Right lobe of liver (tissue), 6 donors: ENCODE data around the gene CASZ1. TPM values are rescaled to one million over a fixed set of nuclear protein-coding genes. Genes with fewer than 3 reads are reported as not detected.

ENCODE experiments used
- ATAC-seq, 4 donors: fragments of 200-7000 bp; cut with Tn5 transposase; one replicate each; pipeline ENCODE4 v1.9.1; 2020; ENCODE audit warnings: mild to moderate bottlenecking in 4 of 4, moderate library complexity in 4 of 4
- DNase-seq, 3 donors: peaks; one replicate each; pipeline ENCODE4 v3.0.0-alpha.2; 2020
- H3K27ac ChIP-seq, 3 donors: fragments of 200-600 bp; one replicate each; pipeline ENCODE4 v1.8.0; 2022
- H3K27me3 ChIP-seq, 2 donors: fragments of 200-600 bp; one replicate each; pipeline ENCODE4 v1.8.0; 2022
- H3K36me3 ChIP-seq, 4 donors: fragments of 200-600 bp; sonication (generic) in 1 of 4; one replicate each; pipeline versions ENCODE4 v1.5.1 to v1.8.0; 2017 to 2022; ENCODE audit warnings: control low read depth in 1 of 4
- H3K4me1 ChIP-seq, 4 donors: fragments of 200-600 bp; sonication (generic) in 1 of 4; one replicate each; pipeline versions ENCODE4 v1.5.1 to v1.8.0; 2017 to 2022; ENCODE audit warnings: control low read depth in 1 of 4
- H3K4me3 ChIP-seq, 3 donors: fragments of 200-600 bp; one replicate each; pipeline ENCODE4 v1.8.0; 2022
- H3K9me3 ChIP-seq, 4 donors: fragments of 200-600 bp; sonication (generic) in 1 of 4; one replicate each; pipeline versions ENCODE4 v1.5.1 to v1.8.0; 2017 to 2022; ENCODE audit warnings: control low read depth in 1 of 4
- CTCF ChIP-seq, 4 donors: fragments of 200-600 bp in 3 of 4; fragments of 450-650 bp in 1 of 4; IDR thresholded peaks; one replicate each; pipeline versions ENCODE4 v1.5.1 to v1.8.0; 2016 to 2022; ENCODE audit warnings: antibody characterized with exemption in 4 of 4, mild to moderate bottlenecking in 2 of 4
- POLR2A ChIP-seq: fragments of 450-650 bp; IDR thresholded peaks from one replicate; pipeline ENCODE4 v1.6.1; 2017; ENCODE audit warnings: antibody characterized with exemption, mild to moderate bottlenecking
- WGBS: methylation state at CpG from one replicate; pipeline ENCODE4 v1.1.6; 2018; ENCODE audit warnings: low coverage, low lambda C conversion rate; ENCODE audit not compliant: insufficient coverage; ENCODE audit errors: missing lambda C conversion rate; 5-methylcytosine and 5-hydroxymethylcytosine counted together
- intact Hi-C, 2 donors: fragments of 100-400 bp; cut with DNase I; formaldehyde crosslinking; loops; one replicate each; pipeline versions ENCODE4 v1.11.2 to v1.14.1; 2022
- total RNA-seq, 6 experiments: library from RNA; depleted of rRNA in 2 of 6; stranded (reverse); fragments of >200 nt in 2 of 6; fragmentation: NEBNext Ultra II Directional in 3 of 6; extraction: Animal tissue kit (Norgen Biotek cat#: 25700) in 3 of 6; gene quantifications; one replicate each; pipeline versions ENCODE4 v1.1.0 to v1.2.4, GENCODE V29; 2016 to 2023
- donor health status: DM: no; HTN: yes; CAD: no.
- donor health status: DM: no; HTN: no; CAD: no.
- donor health status: DM: no; HTN: no; CAD: no.
- donor health status: DM: no; HTN: yes; CAD: no.
- donor health status: DM: no; HTN: yes; CAD: no.

The CASZ1 gene
- total RNA-seq, 6 experiments from 2014 or later, result 3.1 to 10.1 (median 5.3) TPM

GRCh38 chr1:10687251-10687651 is 109.2 kb downstream of the CASZ1 start:
- ATAC-seq, result peak; percentile 31 to 71 (median 56)
- H3K9me3 ChIP-seq, result no peaks in the 10 kb centered on the region
- H3K4me3 ChIP-seq, result no peak overlapping the region
- TF ChIP-seq CTCF (IDR thresholded peaks at IDR 0.05) (no peak), POLR2A (no peak)
- 20% methylated on average over 1 of the region's 7 CpGs for WGBS
- DNase-seq, result peak in 2 of 3 donors; percentile 62 to 69
- H3K36me3 ChIP-seq, result no peaks in the 10 kb centered on the region
- H3K27me3 ChIP-seq, result no peaks in the 10 kb centered on the region
- intact Hi-C loops, result no loop called here
- peaks cover 0 to 27% (median 11%) of the 10 kb centered on the region in 4 donors for H3K4me1 ChIP-seq
- peak overlapping the region in 1 of 3 donors; percentile 61 for H3K27ac ChIP-seq

- no peak for DNase-seq
- H3K4me1 ChIP-seq, result peaks cover 0 to 27% (median 11%) of the 10 kb centered on the region in 4 donors
- no peak overlapping the region for H3K4me3 ChIP-seq
- 31% methylated on average over 6 of the region's 20 CpGs for WGBS
- no peaks in the 10 kb centered on the region for H3K36me3 ChIP-seq
- intact Hi-C loops, result no loop called here
- peak overlapping the region in 1 of 3 donors; percentile 61 for H3K27ac ChIP-seq
- ATAC-seq, result peak; percentile 9 to 35 (median 22)
- no peaks in the 10 kb centered on the region for H3K27me3 ChIP-seq
- H3K9me3 ChIP-seq, result no peaks in the 10 kb centered on the region
- peak in 1 of 4 donors; percentile 7 for TF ChIP-seq CTCF (IDR thresholded peaks at IDR 0.05)
- no peak for TF ChIP-seq POLR2A
These were observed 109.9 kb downstream of the CASZ1 start for GRCh38 chr1:10686404-10687040.

GRCh38 chr1:10685808-10686403 is 110.5 kb downstream of the CASZ1 start:
- TF ChIP-seq POLR2A (no peak), CTCF (IDR thresholded peaks at IDR 0.05) (no peak)
- H3K27ac ChIP-seq, result peak overlapping the region in 2 of 3 donors; percentile 50 to 61
- no peaks in the 10 kb centered on the region for H3K9me3 ChIP-seq
- no peaks in the 10 kb centered on the region for H3K36me3 ChIP-seq
- H3K4me1 ChIP-seq, result peaks cover 0 to 27% (median 11%) of the 10 kb centered on the region in 4 donors
- ATAC-seq, result peak; percentile 82 to 87 (median 84)
- H3K27me3 ChIP-seq, result no peaks in the 10 kb centered on the region
- peak in 1 of 3 donors; percentile 76 for DNase-seq
- no peak overlapping the region for H3K4me3 ChIP-seq
- 10% methylated on average over 3 of the region's 11 CpGs for WGBS
- intact Hi-C loops, result no loop called here

- Histone ChIP-seq H3K27me3 (no peaks in the 10 kb centered on the region), H3K4me3 (no peak overlapping the region), H3K4me1 (peaks cover 0 to 31% (median 11%) of the 10 kb centered on the region in 4 donors), H3K9me3 (no peaks in the 10 kb centered on the region), H3K36me3 (no peaks in the 10 kb centered on the region), H3K27ac (peak overlapping the region in 2 of 3 donors; percentile 50 to 61)
- intact Hi-C loops, result no loop called here
- 86% methylated on average over 8 of the region's 15 CpGs for WGBS
- DNase-seq (no peak), ATAC-seq (no peak)
- no peak for TF ChIP-seq CTCF (IDR thresholded peaks at IDR 0.05)
- no peak for TF ChIP-seq POLR2A
These were observed 111.1 kb downstream of the CASZ1 start for GRCh38 chr1:10685196-10685807.
